Measurements from ENCODE around the gene COL28A1. TPM values are rescaled to one million over a fixed set of nuclear protein-coding genes. Genes with fewer than 3 reads are reported as not detected.

The COL28A1 gene
- total and polyA plus RNA-seq, 4 donors, result 0.05 to 0.50 (median 0.18) TPM

GRCh38 chr7:7330997-7331396 lies 204.7 kb downstream of the COL28A1 start:
- 62% methylated on average over 2 of the region's 2 CpGs for WGBS
- Histone ChIP-seq H3K27me3 (ENCODE audit: control insufficient read depth in 4 of 4, insufficient read depth in 4 of 4, low read length in 3 of 4) (no peaks in the 10 kb centered on the region), H3K27ac (ENCODE audit: low read depth in 1 of 2, low read length in 2 of 2) (no peak overlapping the region), H3K4me1 (ENCODE audit: control insufficient read depth in 4 of 4, insufficient read depth in 4 of 4, low read length in 3 of 4) (no peaks in the 10 kb centered on the region), H3K9me3 (ENCODE audit: control insufficient read depth in 4 of 4, low read length in 3 of 4) (no peaks in the 10 kb centered on the region), H3K9ac (ENCODE audit: low read depth in 1 of 2, low read length in 2 of 2) (no peak overlapping the region), H3K4me3 (ENCODE audit: low read depth in 1 of 3, low read length in 3 of 3) (no peak overlapping the region), H3K36me3 (ENCODE audit: control insufficient read depth in 4 of 4, insufficient read depth in 3 of 4, low read depth in 1 of 4, low read length in 3 of 4) (no peaks in the 10 kb centered on the region)
- no peak for TF ChIP-seq ZBTB33 (IDR thresholded peaks at IDR 0.05)
- TF ChIP-seq EGR1 (IDR thresholded peaks at IDR 0.05; ENCODE audit: low read depth in 2 of 2), result no peak
- TF ChIP-seq RXRA (IDR thresholded peaks at IDR 0.05), result no peak
- no peak for TF ChIP-seq REST (IDR thresholded peaks at IDR 0.05)
- TF ChIP-seq RAD21 (IDR thresholded peaks at IDR 0.05), result no peak
- no peak for TF ChIP-seq HNF4G (IDR thresholded peaks at IDR 0.05)
- no peak for TF ChIP-seq NR2F2 (IDR thresholded peaks at IDR 0.05)
- no peak for TF ChIP-seq GABPA (IDR thresholded peaks at IDR 0.05 in 1 of 2, conservative IDR thresholded peaks at IDR 0.05 in 1 of 2)
- TF ChIP-seq SP1 (IDR thresholded peaks at IDR 0.05), result no peak
- TF ChIP-seq, protein P1, sequence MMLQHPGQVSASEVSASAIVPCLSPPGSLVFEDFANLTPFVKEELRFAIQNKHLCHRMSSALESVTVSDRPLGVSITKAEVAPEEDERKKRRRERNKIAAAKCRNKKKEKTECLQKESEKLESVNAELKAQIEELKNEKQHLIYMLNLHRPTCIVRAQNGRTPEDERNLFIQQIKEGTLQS (IDR thresholded peaks at IDR 0.05), result no peak
- TF ChIP-seq JUND (IDR thresholded peaks at IDR 0.05), result no peak
- no peak for TF ChIP-seq FOXA2 (IDR thresholded peaks at IDR 0.05)
- TF ChIP-seq HNF4A (conservative IDR thresholded peaks at IDR 0.05), result no peak
- TF ChIP-seq CTCF (IDR thresholded peaks at IDR 0.05; ENCODE audit: low read depth, low read length, missing input control), result no peak
- no peak for TF ChIP-seq YY1 (IDR thresholded peaks at IDR 0.05)
- DNase-seq (ENCODE audit: low spot score), result no peak

- no peak overlapping the region for H3K27ac ChIP-seq (ENCODE audit: low read depth in 1 of 2, low read length in 2 of 2)
- H3K9ac ChIP-seq (ENCODE audit: low read depth in 1 of 2, low read length in 2 of 2), result no peak overlapping the region
- TF ChIP-seq FOXA2 (IDR thresholded peaks at IDR 0.05), result no peak
- no peak for TF ChIP-seq CTCF (IDR thresholded peaks at IDR 0.05; ENCODE audit: low read depth, low read length, missing input control)
- TF ChIP-seq RXRA (IDR thresholded peaks at IDR 0.05), result no peak
- TF ChIP-seq TAF1 (conservative IDR thresholded peaks at IDR 0.05), result no peak
- TF ChIP-seq RAD21 (IDR thresholded peaks at IDR 0.05), result no peak
- TF ChIP-seq GABPA (IDR thresholded peaks at IDR 0.05 in 1 of 2, conservative IDR thresholded peaks at IDR 0.05 in 1 of 2), result no peak
- no peak for TF ChIP-seq SP1 (IDR thresholded peaks at IDR 0.05)
- no peak for TF ChIP-seq HNF4G (IDR thresholded peaks at IDR 0.05)
- no peak for TF ChIP-seq EGR1 (IDR thresholded peaks at IDR 0.05; ENCODE audit: low read depth in 2 of 2)
- no peak for TF ChIP-seq FOXA1 (IDR thresholded peaks at IDR 0.05)
- TF ChIP-seq NR2F2 (IDR thresholded peaks at IDR 0.05), result no peak
- TF ChIP-seq REST (IDR thresholded peaks at IDR 0.05), result no peak
- H3K4me3 ChIP-seq (ENCODE audit: low read depth in 1 of 3, low read length in 3 of 3), result no peak overlapping the region
- WGBS, result 39% methylated on average over 1 of the region's 1 CpG
- H3K9me3 ChIP-seq (ENCODE audit: control insufficient read depth in 4 of 4, low read length in 3 of 4), result no peaks in the 10 kb centered on the region
- H3K36me3 ChIP-seq (ENCODE audit: control insufficient read depth in 4 of 4, insufficient read depth in 3 of 4, low read depth in 1 of 4, low read length in 3 of 4), result no peaks in the 10 kb centered on the region
- no peaks in the 10 kb centered on the region for H3K27me3 ChIP-seq (ENCODE audit: control insufficient read depth in 4 of 4, insufficient read depth in 4 of 4, low read length in 3 of 4)
- DNase-seq (ENCODE audit: low spot score), result no peak
- no peaks in the 10 kb centered on the region for H3K4me1 ChIP-seq (ENCODE audit: control insufficient read depth in 4 of 4, insufficient read depth in 4 of 4, low read length in 3 of 4)
These were observed 206.3 kb downstream of the COL28A1 start for GRCh38 chr7:7329326-7329725.

All from liver (tissue), 9 donors.